ENCODE measurements around the gene TFB2M.

DNA sequence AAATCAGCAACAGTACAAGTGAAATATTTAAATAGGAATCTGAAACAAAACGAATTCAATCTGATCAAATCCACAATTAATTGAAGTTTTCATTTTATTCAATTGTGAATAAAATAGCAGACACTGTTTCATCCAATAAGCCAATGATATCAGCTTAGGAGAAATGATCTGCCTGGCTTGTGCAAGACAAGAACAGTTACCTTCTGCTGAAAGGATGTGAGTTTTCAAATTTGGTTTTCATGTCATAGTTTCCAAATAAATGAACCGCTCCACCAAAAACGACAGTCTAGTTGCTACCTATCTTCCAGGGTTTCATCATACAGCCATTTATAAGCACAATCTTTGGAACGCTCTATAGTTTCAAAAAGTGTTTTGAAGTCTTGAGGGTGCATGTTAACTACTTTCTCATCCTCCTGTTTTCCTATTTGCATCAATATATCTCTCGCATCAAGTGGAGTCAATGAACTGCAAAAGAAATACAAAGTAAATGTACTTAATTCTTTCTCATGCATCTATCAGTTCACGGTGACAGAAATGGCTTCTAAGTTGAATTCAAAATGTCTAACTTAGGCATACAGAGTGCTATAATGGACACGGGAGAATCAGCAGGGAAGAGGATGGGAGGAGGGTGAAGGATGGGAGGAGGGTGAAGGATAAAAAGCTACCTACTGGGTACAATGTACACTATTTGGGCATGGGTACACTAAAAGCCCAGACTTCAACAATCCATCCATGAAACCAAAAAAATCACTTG lies 25.1 kb downstream of the TFB2M start:
- TF ChIP-seq, protein P1, sequence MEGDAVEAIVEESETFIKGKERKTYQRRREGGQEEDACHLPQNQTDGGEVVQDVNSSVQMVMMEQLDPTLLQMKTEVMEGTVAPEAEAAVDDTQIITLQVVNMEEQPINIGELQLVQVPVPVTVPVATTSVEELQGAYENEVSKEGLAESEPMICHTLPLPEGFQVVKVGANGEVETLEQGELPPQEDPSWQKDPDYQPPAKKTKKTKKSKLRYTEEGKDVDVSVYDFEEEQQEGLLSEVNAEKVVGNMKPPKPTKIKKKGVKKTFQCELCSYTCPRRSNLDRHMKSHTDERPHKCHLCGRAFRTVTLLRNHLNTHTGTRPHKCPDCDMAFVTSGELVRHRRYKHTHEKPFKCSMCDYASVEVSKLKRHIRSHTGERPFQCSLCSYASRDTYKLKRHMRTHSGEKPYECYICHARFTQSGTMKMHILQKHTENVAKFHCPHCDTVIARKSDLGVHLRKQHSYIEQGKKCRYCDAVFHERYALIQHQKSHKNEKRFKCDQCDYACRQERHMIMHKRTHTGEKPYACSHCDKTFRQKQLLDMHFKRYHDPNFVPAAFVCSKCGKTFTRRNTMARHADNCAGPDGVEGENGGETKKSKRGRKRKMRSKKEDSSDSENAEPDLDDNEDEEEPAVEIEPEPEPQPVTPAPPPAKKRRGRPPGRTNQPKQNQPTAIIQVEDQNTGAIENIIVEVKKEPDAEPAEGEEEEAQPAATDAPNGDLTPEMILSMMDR (IDR thresholded peaks at IDR 0.05; ENCODE audit: low read depth, low read length), result no peak
- TF ChIP-seq EZH2phosphoT487 (IDR thresholded peaks at IDR 0.05; ENCODE audit: low read depth), result no peak
